Measurements from ENCODE around the gene POR.

GRCh38 chr7:76031964-76032363 lies 117.0 kb downstream of the POR start:
- TF ChIP-seq KLF16 (CRISPR knock-in tag; IDR thresholded peaks at IDR 0.05): no peak
- no peak for TF ChIP-seq CTCF (CRISPR knock-in tag; IDR thresholded peaks at IDR 0.05)
- no peak for TF ChIP-seq ZNF24 (IDR thresholded peaks at IDR 0.05)
- TF ChIP-seq ZNF800 (CRISPR knock-in tag; IDR thresholded peaks at IDR 0.05): no peak
- TF ChIP-seq ZNF143 (CRISPR knock-in tag; IDR thresholded peaks at IDR 0.05): no peak
- TF ChIP-seq E2F5 (CRISPR knock-in tag; conservative IDR thresholded peaks at IDR 0.05): no peak
- TF ChIP-seq ZNF512 (CRISPR knock-in tag; IDR thresholded peaks at IDR 0.05): no peak
- TF ChIP-seq NCOA1 (CRISPR knock-in tag; IDR thresholded peaks at IDR 0.05): no peak
- no peak for TF ChIP-seq MYNN (CRISPR knock-in tag; IDR thresholded peaks at IDR 0.05; ENCODE audit: low read depth)
- TF ChIP-seq ZBTB8A (CRISPR knock-in tag; IDR thresholded peaks at IDR 0.05; ENCODE audit: borderline replicate concordance, low read depth): no peak
- no peak for TF ChIP-seq ZNF276 (CRISPR knock-in tag; IDR thresholded peaks at IDR 0.05; ENCODE audit: low read depth)
- no peak for TF ChIP-seq ATF1 (CRISPR knock-in tag; IDR thresholded peaks at IDR 0.05)
- TF ChIP-seq ISX (CRISPR knock-in tag; conservative IDR thresholded peaks at IDR 0.05): no peak
- no peak for TF ChIP-seq SIN3A (IDR thresholded peaks at IDR 0.05; ENCODE audit: borderline replicate concordance, low read depth, low read length)
